IPS-18c (cell line): ENCODE data around the gene GCA.

ENCODE experiments used
- H3K4me3 ChIP-seq: 2 replicates; pipeline ENCODE4 v1.7.0; 2013; ENCODE audit warnings: low read depth, mild to moderate bottlenecking, low read length, moderate library complexity; ENCODE audit not compliant: insufficient read depth
- H3K9me3 ChIP-seq: one replicate; pipeline ENCODE4 v1.6.1; 2013; ENCODE audit warnings: mild to moderate bottlenecking, low read length, moderate library complexity; ENCODE audit not compliant: control insufficient read depth, insufficient read depth

Gene GCA

GRCh38 chr2:162379719-162380580 is 36.0 kb downstream of the GCA start:
- H3K9me3 ChIP-seq, result no peaks in the 10 kb centered on the region
- H3K4me3 ChIP-seq, result no peak overlapping the region

DNA sequence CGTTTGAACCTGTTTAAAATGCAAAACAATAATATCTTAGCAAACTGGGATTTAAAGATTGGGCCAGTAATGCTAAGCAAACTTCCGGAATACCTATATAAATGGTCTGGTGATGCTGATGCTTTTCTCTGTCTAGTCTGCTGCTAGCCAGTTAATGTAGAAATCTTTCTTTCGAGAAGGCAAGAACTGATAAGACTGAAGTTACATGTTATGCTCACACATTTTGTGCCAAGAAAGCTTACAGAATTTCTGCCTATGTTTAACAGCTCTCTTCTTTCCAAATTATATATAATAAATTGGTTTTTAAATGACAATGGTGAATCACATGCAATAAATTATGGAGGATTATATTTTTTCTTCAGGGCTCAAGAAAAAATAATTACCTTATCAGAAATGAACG is 37.9 kb downstream of the GCA start:
- Histone ChIP-seq H3K9me3 (no peaks in the 10 kb centered on the region), H3K4me3 (no peak overlapping the region)

GRCh38 chr2:162382278-162382677 is 38.3 kb downstream of the GCA start:
- H3K9me3 ChIP-seq, result no peaks in the 10 kb centered on the region
- no peak overlapping the region for H3K4me3 ChIP-seq

DNA sequence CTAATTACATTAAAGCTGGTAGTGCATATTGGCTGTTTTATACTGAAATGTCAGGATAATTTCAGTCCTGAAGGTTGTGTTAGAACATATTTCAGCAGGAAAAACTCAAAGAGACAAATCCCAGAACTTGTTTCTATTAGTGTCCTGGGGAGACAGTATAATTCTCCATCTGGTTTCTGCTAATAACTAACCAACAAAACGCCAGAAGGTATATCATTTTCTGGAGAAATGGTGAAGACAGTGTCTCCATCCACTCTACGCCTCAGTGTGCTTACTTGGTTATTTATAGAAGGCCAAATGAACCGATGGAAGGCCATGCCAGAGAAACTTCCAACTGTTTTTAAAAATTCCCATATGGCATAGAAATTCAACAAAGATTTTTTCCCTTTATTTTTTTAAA is 41.6 kb downstream of the GCA start:
- Histone ChIP-seq H3K4me3 (no peak overlapping the region), H3K9me3 (no peaks in the 10 kb centered on the region)

- no peaks in the 10 kb centered on the region for H3K9me3 ChIP-seq
Observed at GRCh38 chr2:162390801-162391200, 46.9 kb downstream of the GCA start.

GRCh38 chr2:162400336-162400735 is 56.4 kb downstream of the GCA start:
- Histone ChIP-seq H3K4me3 (no peak overlapping the region), H3K9me3 (no peaks in the 10 kb centered on the region)

More at GRCh38 chr2:162390801-162391200, 46.9 kb downstream of the GCA start:
- H3K4me3 ChIP-seq, result no peak overlapping the region

DNA sequence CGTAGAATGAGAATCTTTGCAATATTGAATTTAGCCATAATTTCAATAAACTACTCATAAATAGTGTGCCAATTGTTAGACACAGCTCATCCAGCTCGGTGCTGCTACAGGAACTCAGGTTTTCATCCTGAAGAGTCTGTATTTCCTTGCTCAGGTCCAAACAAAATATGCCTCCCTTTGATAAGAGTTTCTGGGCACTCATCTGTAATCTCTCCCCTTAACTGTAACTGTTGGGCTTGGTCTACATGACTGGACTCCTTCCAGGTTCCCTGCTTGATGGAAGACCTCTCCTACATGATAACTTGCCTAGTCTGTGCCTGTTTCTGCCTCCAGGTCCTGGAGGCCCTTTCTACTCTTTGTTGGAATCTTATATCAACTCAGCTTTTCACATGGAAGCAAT is 57.9 kb downstream of the GCA start:
- no peak overlapping the region for H3K4me3 ChIP-seq

GRCh38 chr2:162403884-162404283 is 60.0 kb downstream of the GCA start:
- Histone ChIP-seq H3K9me3 (no peaks in the 10 kb centered on the region), H3K4me3 (no peak overlapping the region)

More for the DNA sequence above, 57.9 kb downstream of the GCA start:
- no peaks in the 10 kb centered on the region for H3K9me3 ChIP-seq
